Type B pancreatic cell (in vitro differentiated cells): ENCODE data around the gene TRAF3. TPM values are rescaled to one million over a fixed set of nuclear protein-coding genes. Genes with fewer than 3 reads are reported as not detected.

Experiments
- DNase-seq: peaks from one replicate; pipeline ENCODE4 v3.0.0; 2021; ENCODE audit warnings: mixed read lengths; ENCODE audit not compliant: unreplicated experiment; ENCODE audit errors: extremely low spot score
- H3K27ac Mint-ChIP-seq: 2 replicates; pipeline ENCODE4 v1.8.0; 2021; ENCODE audit warnings: mild to moderate bottlenecking, mixed read lengths
- H3K27me3 Mint-ChIP-seq: 2 replicates; pipeline ENCODE4 v1.8.0; 2021; ENCODE audit warnings: mixed read lengths
- H3K36me3 Mint-ChIP-seq: 2 replicates; pipeline ENCODE4 v1.8.0; 2021; ENCODE audit warnings: mixed read lengths
- H3K4me1 Mint-ChIP-seq: one replicate; pipeline ENCODE4 v1.8.0; 2021; ENCODE audit warnings: mixed read lengths; ENCODE audit not compliant: unreplicated experiment
- H3K4me3 Mint-ChIP-seq: 2 replicates; pipeline ENCODE4 v1.8.0; 2021; ENCODE audit warnings: mild to moderate bottlenecking, mixed read lengths
- H3K9me3 Mint-ChIP-seq: 2 replicates; pipeline ENCODE4 v1.8.0; 2021; ENCODE audit warnings: mixed read lengths
- total RNA-seq: library from RNA; stranded (reverse); gene quantifications from 2 replicates; pipeline ENCODE4 v1.2.1, GENCODE V29; 2021; ENCODE audit warnings: low replicate concordance
- TF ChIP-seq, protein P1 (sequence below): fragments of 200-600 bp; sonication (generic); conservative IDR thresholded peaks from 2 replicates; pipeline ENCODE4 v1.5.0; 2021; ENCODE audit warnings: antibody characterized with exemption, mild to moderate bottlenecking

TRAF3 gene
- total RNA-seq, 1 donor from 2014 or later = 24.0 TPM

DNA sequence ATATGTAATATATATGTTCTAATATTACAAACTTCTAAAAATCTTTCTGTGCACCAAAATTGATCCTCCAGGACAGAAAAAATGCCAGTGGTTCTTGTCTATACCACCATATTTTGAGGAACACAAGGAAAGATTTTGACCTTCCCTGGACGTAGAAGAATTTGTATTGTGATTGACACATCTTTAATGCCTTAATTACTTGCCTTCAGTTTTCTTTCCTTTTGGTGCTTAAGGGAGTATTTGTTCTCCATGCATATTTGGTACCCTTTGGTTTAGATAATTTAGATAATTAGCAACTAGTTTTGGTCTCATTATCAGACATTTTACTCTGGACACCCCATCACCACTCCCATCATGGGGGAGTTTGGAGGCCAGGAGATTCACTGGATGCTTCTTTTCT is 27.6 kb downstream of the TRAF3 start:
- Mint-ChIP-seq H3K9me3 (no peaks in the 10 kb centered on the region), H3K4me3 (no peak overlapping the region), H3K36me3 (peaks cover 3% of the 10 kb centered on the region), H3K27ac (no peak overlapping the region), H3K27me3 (no peaks in the 10 kb centered on the region), H3K4me1 (peaks cover 4% of the 10 kb centered on the region)
- TF ChIP-seq, protein P1, sequence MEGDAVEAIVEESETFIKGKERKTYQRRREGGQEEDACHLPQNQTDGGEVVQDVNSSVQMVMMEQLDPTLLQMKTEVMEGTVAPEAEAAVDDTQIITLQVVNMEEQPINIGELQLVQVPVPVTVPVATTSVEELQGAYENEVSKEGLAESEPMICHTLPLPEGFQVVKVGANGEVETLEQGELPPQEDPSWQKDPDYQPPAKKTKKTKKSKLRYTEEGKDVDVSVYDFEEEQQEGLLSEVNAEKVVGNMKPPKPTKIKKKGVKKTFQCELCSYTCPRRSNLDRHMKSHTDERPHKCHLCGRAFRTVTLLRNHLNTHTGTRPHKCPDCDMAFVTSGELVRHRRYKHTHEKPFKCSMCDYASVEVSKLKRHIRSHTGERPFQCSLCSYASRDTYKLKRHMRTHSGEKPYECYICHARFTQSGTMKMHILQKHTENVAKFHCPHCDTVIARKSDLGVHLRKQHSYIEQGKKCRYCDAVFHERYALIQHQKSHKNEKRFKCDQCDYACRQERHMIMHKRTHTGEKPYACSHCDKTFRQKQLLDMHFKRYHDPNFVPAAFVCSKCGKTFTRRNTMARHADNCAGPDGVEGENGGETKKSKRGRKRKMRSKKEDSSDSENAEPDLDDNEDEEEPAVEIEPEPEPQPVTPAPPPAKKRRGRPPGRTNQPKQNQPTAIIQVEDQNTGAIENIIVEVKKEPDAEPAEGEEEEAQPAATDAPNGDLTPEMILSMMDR = no peak
- DNase-seq = no peak

DNA sequence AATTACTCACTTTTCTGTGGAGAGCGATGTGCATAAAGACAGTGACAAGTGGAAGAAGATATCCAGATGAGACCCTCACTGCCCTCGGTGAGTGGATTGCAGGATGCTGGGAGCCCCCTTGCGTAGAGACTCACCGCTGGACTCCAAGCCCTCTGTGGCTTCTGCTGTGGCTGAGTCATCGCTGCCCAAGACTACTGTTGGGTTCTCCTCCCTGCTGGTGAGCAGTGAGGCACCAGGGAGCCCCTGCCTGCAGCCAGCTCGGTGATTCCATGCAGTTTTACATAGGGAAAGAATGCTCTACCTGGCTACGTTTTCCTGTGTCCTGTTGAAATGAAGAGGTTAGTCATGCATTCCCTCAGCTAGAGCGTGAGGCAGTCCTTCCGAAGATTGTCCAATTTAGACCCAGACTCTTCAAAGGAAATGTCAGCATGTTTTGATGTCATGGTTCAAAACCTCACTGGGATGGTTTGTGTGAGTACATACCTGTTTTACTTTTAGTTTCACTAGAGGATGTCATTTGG is 28.2 kb downstream of the TRAF3 start:
- TF ChIP-seq, protein P1 = no peak
- Mint-ChIP-seq H3K27ac (no peak overlapping the region), H3K36me3 (peaks cover 3% of the 10 kb centered on the region), H3K4me1 (peaks cover 4% of the 10 kb centered on the region), H3K9me3 (no peaks in the 10 kb centered on the region), H3K4me3 (no peak overlapping the region), H3K27me3 (no peaks in the 10 kb centered on the region)
- no peak for DNase-seq

DNA sequence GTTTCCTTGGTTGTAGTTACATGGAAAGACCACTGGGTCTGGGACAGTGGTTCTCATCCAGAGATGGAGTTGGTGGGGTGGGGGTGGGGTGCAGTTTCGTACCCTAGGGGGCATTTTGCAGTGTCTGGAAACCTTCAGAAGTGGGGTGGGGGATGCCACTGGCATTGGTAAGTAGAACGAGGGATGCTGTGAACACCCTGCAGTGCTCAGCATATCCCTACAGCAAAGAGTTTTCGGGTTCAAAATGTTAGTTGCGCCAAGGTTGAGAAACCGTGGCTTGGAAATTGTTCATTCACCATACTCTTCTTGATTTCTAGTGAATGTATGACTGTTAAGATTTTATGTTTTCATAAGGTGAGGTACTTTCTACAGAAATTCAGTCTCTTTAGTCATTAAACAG is 28.7 kb downstream of the TRAF3 start:
- TF ChIP-seq, protein P1 = no peak
- H3K36me3 Mint-ChIP-seq = peaks cover 3% of the 10 kb centered on the region
- no peak overlapping the region for H3K27ac Mint-ChIP-seq
- H3K4me3 Mint-ChIP-seq = no peak overlapping the region
- peaks cover 4% of the 10 kb centered on the region for H3K4me1 Mint-ChIP-seq
- DNase-seq = no peak
- H3K9me3 Mint-ChIP-seq = no peaks in the 10 kb centered on the region
- H3K27me3 Mint-ChIP-seq = no peaks in the 10 kb centered on the region

DNA sequence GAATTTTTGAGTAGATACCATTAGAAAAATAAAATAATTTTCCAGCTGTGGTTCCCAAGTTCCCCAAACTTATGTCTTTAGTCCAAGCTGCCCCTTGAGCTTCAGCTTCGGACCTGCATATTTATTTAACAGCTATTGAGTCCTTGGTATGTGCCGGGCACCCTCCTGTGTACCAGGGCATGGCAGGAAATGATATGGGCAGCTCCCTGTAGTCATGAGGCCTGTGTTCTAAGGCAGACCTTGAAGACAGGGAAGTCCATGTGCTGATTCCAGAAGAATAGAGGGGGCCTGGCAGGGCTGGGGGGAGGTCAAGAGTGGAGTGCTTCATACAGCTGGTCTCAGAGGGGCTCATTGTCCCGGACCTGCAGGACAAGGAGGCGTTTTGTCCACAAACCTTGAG is 29.2 kb downstream of the TRAF3 start:
- H3K4me3 Mint-ChIP-seq = no peak overlapping the region
- no peak for DNase-seq
- TF ChIP-seq, protein P1 = no peak
- peaks cover 3% of the 10 kb centered on the region for H3K36me3 Mint-ChIP-seq
- no peaks in the 10 kb centered on the region for H3K9me3 Mint-ChIP-seq
- no peak overlapping the region for H3K27ac Mint-ChIP-seq
- H3K4me1 Mint-ChIP-seq = peaks cover 4% of the 10 kb centered on the region
- H3K27me3 Mint-ChIP-seq = no peaks in the 10 kb centered on the region

DNA sequence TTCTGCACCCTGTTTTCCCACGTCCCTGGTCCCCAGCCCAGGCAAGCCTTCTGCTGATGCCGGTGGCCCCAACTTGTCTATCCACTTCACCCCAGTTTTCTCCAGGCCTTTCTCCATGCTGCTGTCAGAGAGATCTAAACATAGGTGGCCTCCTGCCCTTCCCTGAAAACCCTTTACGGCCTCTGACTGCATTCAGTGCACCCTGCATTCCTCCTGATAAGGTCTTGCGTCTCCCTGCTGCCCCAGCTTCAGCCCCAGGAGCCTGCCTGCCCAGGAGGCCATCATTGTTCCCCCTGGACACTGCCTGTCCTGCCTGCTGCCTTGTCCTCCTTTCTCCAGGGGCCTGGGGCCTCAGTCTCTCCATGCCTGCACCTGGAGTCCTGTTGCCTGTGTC is 29.8 kb downstream of the TRAF3 start:
- DNase-seq = no peak
- H3K27me3 Mint-ChIP-seq = no peaks in the 10 kb centered on the region
- no peak overlapping the region for H3K4me3 Mint-ChIP-seq
- no peaks in the 10 kb centered on the region for H3K9me3 Mint-ChIP-seq
- peaks cover 4% of the 10 kb centered on the region for H3K4me1 Mint-ChIP-seq
- H3K36me3 Mint-ChIP-seq = peaks cover 5% of the 10 kb centered on the region
- TF ChIP-seq, protein P1 = no peak
- no peak overlapping the region for H3K27ac Mint-ChIP-seq

DNA sequence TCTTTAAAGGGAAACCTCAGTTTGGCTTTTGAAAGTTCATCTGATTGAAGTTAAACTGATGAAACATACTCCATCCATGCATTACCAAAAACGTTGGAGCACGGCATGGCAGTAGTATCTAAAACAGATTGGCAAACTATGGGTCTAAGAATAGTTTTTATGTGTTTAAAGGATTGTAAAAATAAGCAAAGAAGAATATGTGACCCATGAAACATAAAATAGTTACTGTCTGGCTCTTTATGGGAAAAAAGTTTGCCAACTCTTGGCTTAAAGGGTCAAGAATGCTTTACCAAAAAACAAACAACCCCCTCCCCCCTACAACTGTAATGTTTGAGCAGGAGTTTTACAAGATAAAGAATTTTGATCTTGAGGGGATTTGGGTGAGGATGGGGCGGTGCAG is 32.6 kb downstream of the TRAF3 start:
- Mint-ChIP-seq H3K27ac (no peak overlapping the region), H3K27me3 (no peaks in the 10 kb centered on the region), H3K4me3 (no peak overlapping the region), H3K4me1 (peaks cover 4% of the 10 kb centered on the region), H3K9me3 (no peaks in the 10 kb centered on the region), H3K36me3 (peaks cover 13% of the 10 kb centered on the region)
- DNase-seq = no peak
- TF ChIP-seq, protein P1 = no peak
